ENCODE measurements around the gene CADM1. TPM values are rescaled to one million over a fixed set of nuclear protein-coding genes. Genes with fewer than 3 reads are reported as not detected.

CADM1 gene
- total and polyA plus RNA-seq, 10 of the 15 experiments (the other 5 are each of a cell fraction or from before 2014, with no cell fraction given): 0.03 to 0.48 (median 0.15) TPM; not detected in 3

- TF ChIP-seq CTCF (IDR thresholded peaks at IDR 0.05 in 2 of 3, conservative IDR thresholded peaks at IDR 0.05 in 1 of 3; ENCODE audit: control insufficient read depth in 2 of 3, extremely low read depth in 1 of 3, insufficient read depth in 1 of 3, low read depth in 3 of 3, low read length in 3 of 3): peak; percentile 44 to 64 (median 56); a peak in 5 of 6 replicates
- TF ChIP-seq IRF5 (IDR thresholded peaks at IDR 0.05; ENCODE audit: borderline replicate concordance): no peak
- no peak for TF ChIP-seq E2F4 (IDR thresholded peaks at IDR 0.05; ENCODE audit: low read depth, low read length)
These were observed 169.1 kb downstream of the CADM1 start (continued) for GRCh38 chr11:115334932-115335788.

GRCh38 chr11:115333949-115334348 lies 170.3 kb downstream of the CADM1 start:
- Histone ChIP-seq H3K27me3 (replicated peaks in 1 of 2; ENCODE audit: control insufficient read depth in 2 of 2, insufficient read depth in 2 of 2, low read length in 1 of 2) (peaks cover 0 to 1% of the 10 kb centered on the region in 2 experiments; a peak in 3 of 4 replicates), H3K36me3 (ENCODE audit: control insufficient read depth in 2 of 2, insufficient read depth in 2 of 2, low read length in 1 of 2) (no peaks in the 10 kb centered on the region), H3K4me2 (ENCODE audit: control insufficient read depth, insufficient read depth) (no peak overlapping the region), H3K27ac (ENCODE audit: control insufficient read depth, insufficient read depth) (no peak overlapping the region), H2AFZ (ENCODE audit: control insufficient read depth, low read depth, low read length) (no peak overlapping the region), H4K20me1 (ENCODE audit: control insufficient read depth, insufficient read depth) (no peaks in the 10 kb centered on the region), H3K79me2 (ENCODE audit: control insufficient read depth, insufficient read depth, low read length) (no peaks in the 10 kb centered on the region), H3K9me3 (replicated peaks; ENCODE audit: control insufficient read depth, insufficient read depth, low read length) (no peaks in the 10 kb centered on the region), H3K4me3 (no peak overlapping the region), H3K4me1 (ENCODE audit: control insufficient read depth, insufficient read depth, low read length) (no peaks in the 10 kb centered on the region), H3K9ac (ENCODE audit: control insufficient read depth, insufficient read depth, low read length) (no peak overlapping the region)
- ChIA-PET RAD21 (ENCODE audit: unreplicated experiment) (interaction anchor here (1.0 to 1.5 kb wide), 6 partner anchors 579 to 944 kb away, joined by 3 to 7 read pairs (median 4); no protein-coding TSS in a partner anchor), POLR2A (no interaction called here), SMC1A (ENCODE audit: uncharacterized antibody, unreplicated experiment) (interaction anchor here (1.0 to 2.6 kb wide), 5 partner anchors 9 to 579 kb away, joined by 3 to 9 read pairs (median 5); no protein-coding TSS in a partner anchor), CTCF (interaction anchor here (0.7 to 2.5 kb wide), 11 partner anchors 9 to 950 kb away, joined by 3 to 11 read pairs (median 4); no protein-coding TSS in a partner anchor)
- intact Hi-C loops (cut with micrococcal nuclease; ENCODE audit: unreplicated experiment): loop anchor here (2.0 to 10.0 kb wide), 2 partner anchors 341 to 579 kb away; no protein-coding TSS in a partner anchor
- in situ Hi-C loops (cut with MboI): loop anchor here (5.0 to 10.0 kb wide), 3 partner anchors 581 to 1361 kb away; no protein-coding TSS in a partner anchor
- DNase-seq (ENCODE audit: low read depth, low spot score) (no peak), FAIRE-seq (no peak), ATAC-seq (no peak)
- BruUV-seq (replicated peaks): no TSS peak
- 0% methylated on average over 1 of the region's 1 CpG for WGBS (ENCODE audit: insufficient coverage, insufficient replicate concordance, low lambda C conversion rate, missing lambda C conversion rate)
- no peak for TF ChIP-seq EP300 (IDR thresholded peaks at IDR 0.05; ENCODE audit: borderline replicate concordance in 1 of 2, control insufficient read depth in 1 of 2, low read depth in 2 of 2, low read length in 2 of 2)
- TF ChIP-seq RELB (IDR thresholded peaks at IDR 0.05; ENCODE audit: low read depth): no peak
- no peak for TF ChIP-seq IRF4 (IDR thresholded peaks at IDR 0.05; ENCODE audit: low read depth, low read length)
- TF ChIP-seq RB1 (IDR thresholded peaks at IDR 0.05; ENCODE audit: borderline replicate concordance): no peak
- TF ChIP-seq HCFC1 (IDR thresholded peaks at IDR 0.05; ENCODE audit: low read length): no peak
- TF ChIP-seq NKRF (conservative IDR thresholded peaks at IDR 0.05): no peak
- no peak for TF ChIP-seq ZNF274 (IDR thresholded peaks at IDR 0.05; ENCODE audit: insufficient read depth, insufficient read length)
- TF ChIP-seq NR2C2 (IDR thresholded peaks at IDR 0.05; ENCODE audit: borderline replicate concordance, control insufficient read depth, insufficient read length, low read depth): no peak
